Endothelial cell of umbilical vein (primary cell): Measurements from ENCODE around the gene TNFRSF1A. TPM values are rescaled to one million over a fixed set of nuclear protein-coding genes. Genes with fewer than 3 reads are reported as not detected.

Source experiments
- BruUV-seq: library from RNA; stranded (reverse); fragments of 400-500 nt; replicated peaks from 2 replicates; lab custom pipeline; 2021; lab: Mats Ljungman, UMichigan
- CTCF ChIA-PET: fragments of 300-600, 350-600 bp; sonication (Branson Sonifier 250); formaldehyde crosslinking; loops from one replicate; lab custom pipeline; 2021; ENCODE audit warnings: antibody characterized with exemption, inconsistent platforms; lab: Charles Lee
- POLR2A ChIA-PET: fragments of 300-600, 350-600 bp; sonication (Branson Sonifier 250); formaldehyde crosslinking; loops from one replicate; lab custom pipeline; 2021; ENCODE audit warnings: antibody characterized with exemption, inconsistent platforms; lab: Charles Lee
- DNase-seq: peaks from one replicate; pipeline ENCODE4 v3.0.0-alpha.2; 2011; ENCODE audit warnings: low read depth, low spot score
- FAIRE-seq: peaks from 2 replicates; lab custom pipeline; 2011; peaks lifted over from hg19 to GRCh38; lab: Jason Lieb, UNC
- H2AFZ ChIP-seq: 2 replicates; pipeline ENCODE4 v1.6.0; 2012; ENCODE audit warnings: low read depth, low read length, control low read depth, inconsistent platforms
- H3K27ac ChIP-seq: 2 replicates; pipeline ENCODE4 v1.5.1; 2011; ENCODE audit warnings: low read depth, mild to moderate bottlenecking, control low read depth, low read length, moderate library complexity; ENCODE audit not compliant: insufficient read depth
- H3K27me3 ChIP-seq, 2 experiments: 2 replicates each; pipeline versions ENCODE4 v1.6.0 to v1.6.1; 2011; ENCODE audit warnings: low read length in 2 of 2, mixed read lengths in 1 of 2; ENCODE audit not compliant: control insufficient read depth in 2 of 2, insufficient read depth in 2 of 2
- H3K36me3 ChIP-seq, 2 experiments: 2 replicates in 1 of 2; 3 replicates in 1 of 2; pipeline ENCODE4 v1.5.1; 2011; ENCODE audit warnings: low read length in 2 of 2, mild to moderate bottlenecking in 1 of 2, moderate library complexity in 1 of 2; ENCODE audit not compliant: control insufficient read depth in 2 of 2, insufficient read depth in 2 of 2; ENCODE audit errors: extremely low read depth in 1 of 2
- H3K4me1 ChIP-seq: 3 replicates; pipeline ENCODE4 v1.5.1; 2011; ENCODE audit warnings: mild to moderate bottlenecking, low read length; ENCODE audit not compliant: control insufficient read depth, insufficient read depth; ENCODE audit errors: extremely low read depth
- H3K4me2 ChIP-seq: 2 replicates; pipeline ENCODE4 v1.6.1; 2011; ENCODE audit warnings: low read length, control low read depth, mixed read lengths; ENCODE audit not compliant: insufficient read depth
- H3K4me3 ChIP-seq, 3 experiments: fragments of 200-600 bp in 1 of 3; sonication (generic), shearing (Covaris generic) in 1 of 3; replicated peaks in 1 of 3; 2 replicates each; pipeline ENCODE4 v1.5.1; 2011 to 2016; ENCODE audit warnings: control low read depth in 3 of 3, low read length in 3 of 3, mild to moderate bottlenecking in 2 of 3, inconsistent platforms in 1 of 3, low read depth in 1 of 3, moderate library complexity in 1 of 3; ENCODE audit not compliant: insufficient read depth in 1 of 3
- H3K79me2 ChIP-seq: 2 replicates; pipeline ENCODE4 v1.6.0; 2012; ENCODE audit warnings: low read length, inconsistent platforms; ENCODE audit not compliant: control insufficient read depth, insufficient read depth
- H3K9ac ChIP-seq: replicated peaks from 2 replicates; pipeline ENCODE3; 2011; ENCODE audit warnings: low read length, control low read depth; ENCODE audit not compliant: insufficient read depth; ENCODE audit errors: extremely low read depth
- H3K9me1 ChIP-seq: replicated peaks from 3 replicates; pipeline ENCODE4 v1.6.0; 2011; ENCODE audit warnings: mild to moderate bottlenecking, low read length; ENCODE audit not compliant: control insufficient read depth, insufficient read depth; ENCODE audit errors: extremely low read depth
- H3K9me3 ChIP-seq: replicated peaks from 2 replicates; pipeline ENCODE4 v1.5.1; 2012; ENCODE audit warnings: low read length, inconsistent platforms; ENCODE audit not compliant: control insufficient read depth, insufficient read depth
- H4K20me1 ChIP-seq: replicated peaks from 2 replicates; pipeline ENCODE3; 2011; ENCODE audit warnings: mild to moderate bottlenecking, low read length; ENCODE audit not compliant: control insufficient read depth, insufficient read depth; ENCODE audit errors: extremely low read depth
- CTCF ChIP-seq, 2 donors: IDR thresholded peaks; 1 replicate in 1 of 2; 2 replicates in 1 of 2; pipeline ENCODE4 v1.5.1; 2011; ENCODE audit warnings: low read length in 2 of 2, mild to moderate bottlenecking in 2 of 2, moderate library complexity in 2 of 2, control low read depth in 1 of 2, inconsistent platforms in 1 of 2, low read depth in 1 of 2; ENCODE audit not compliant: insufficient read depth in 1 of 2; ENCODE audit errors: extremely low read depth in 1 of 2
- EZH2 ChIP-seq: IDR thresholded peaks from 2 replicates; pipeline ENCODE4 v1.6.1; 2012; ENCODE audit warnings: borderline replicate concordance, low read depth, mild to moderate bottlenecking, moderate library complexity, low read length, inconsistent platforms; ENCODE audit not compliant: severe bottlenecking
- FOS ChIP-seq: IDR thresholded peaks from 2 replicates; pipeline ENCODE4 v1.6.1; 2011; ENCODE audit warnings: mild to moderate bottlenecking, low read length, moderate library complexity, borderline replicate concordance; ENCODE audit not compliant: insufficient read depth
- GATA2 ChIP-seq: IDR thresholded peaks from 2 replicates; pipeline ENCODE4 v1.7.0; 2011; ENCODE audit warnings: low read depth, mild to moderate bottlenecking, moderate library complexity, mixed read lengths, low read length; ENCODE audit not compliant: insufficient read length, insufficient read depth
- JUN ChIP-seq: IDR thresholded peaks from 2 replicates; pipeline ENCODE4 v1.6.1; 2011; ENCODE audit warnings: borderline replicate concordance, low read depth; ENCODE audit not compliant: insufficient read length, insufficient read depth
- MYC ChIP-seq: IDR thresholded peaks from one replicate; pipeline ENCODE4 v1.6.1; 2011; ENCODE audit warnings: mild to moderate bottlenecking, low read depth, low read length
- POLR2A ChIP-seq: IDR thresholded peaks from 2 replicates; pipeline ENCODE4 v1.6.1; 2012; ENCODE audit warnings: low read depth, mild to moderate bottlenecking, control low read depth, low read length
- POLR2AphosphoS5 ChIP-seq: IDR thresholded peaks from 2 replicates; pipeline ENCODE4 v1.6.1; 2012; ENCODE audit warnings: low read depth, mild to moderate bottlenecking, control low read depth, low read length, moderate library complexity; ENCODE audit not compliant: insufficient read depth
- dilution Hi-C: fragments of 300-500 bp; cut with MboI; formaldehyde crosslinking; loops from one replicate; pipeline ENCODE4 v1.15.0; 2019; ENCODE audit warnings: low sequenced_read_pairs; ENCODE audit not compliant: extremely low pct_ligation_motif_present
- intact Hi-C: fragments of 100-400 bp; cut with micrococcal nuclease; formaldehyde crosslinking; loops from one replicate; pipeline ENCODE4 v1.10.0; 2022
- polyA plus RNA-seq, 4 experiments: library from polyadenylated mRNA; depleted of rRNA in 3 of 4; stranded (reverse) in 3 of 4; unstranded in 1 of 4; fragments of >200 nt; gene quantifications; 2 replicates each; pipeline versions ENCODE4 v1.2.1 to v1.2.3, GENCODE V29; 2011 to 2012; ENCODE audit warnings: missing spikeins in 1 of 4
- total RNA-seq: library from RNA; stranded (reverse); gene quantifications from 2 replicates; pipeline ENCODE4 v1.2.3, GENCODE V29; 2021
- TF ChIP-seq, protein P1 (sequence below): IDR thresholded peaks from 2 replicates; pipeline ENCODE4 v1.6.1; 2011; ENCODE audit not compliant: insufficient read depth, insufficient read length

Gene TNFRSF1A
- total and polyA plus RNA-seq, 2 donors (not counting 3 experiments of a cell fraction or from before 2014, with no cell fraction given) = 86.5 to 98.2 TPM

- ChIA-PET POLR2A (no interaction called here), CTCF (interaction anchor here (0.7 kb wide), 1 partner anchor 29 kb away, joined by 3 read pairs; no protein-coding TSS in a partner anchor)
- DNase-seq (no peak), FAIRE-seq (no peak)
- no TSS peak for BruUV-seq
- no peaks in the 10 kb centered on the region for H3K79me2 ChIP-seq
- H3K4me1 ChIP-seq = peaks cover 17% of the 10 kb centered on the region
- H3K27me3 ChIP-seq = peaks cover 0 to 2% of the 10 kb centered on the region in 2 experiments
- no peak overlapping the region for H3K9ac ChIP-seq
- no peak overlapping the region for H3K27ac ChIP-seq
- no peaks in the 10 kb centered on the region for H3K9me1 ChIP-seq
- H3K9me3 ChIP-seq = no peaks in the 10 kb centered on the region
- intact Hi-C loops = no loop called here
- dilution Hi-C loops = no loop called here
- TF ChIP-seq POLR2AphosphoS5 (no peak), POLR2A (no peak), MYC (no peak), JUN (no peak), GATA2 (no peak), FOS (no peak), CTCF (IDR thresholded peaks at IDR 0.05; ENCODE audit: extremely low read depth in 1 of 2, insufficient read depth in 1 of 2, low read depth in 1 of 2, low read length in 2 of 2) (no peak), EZH2 (no peak)
- TF ChIP-seq, protein P1, sequence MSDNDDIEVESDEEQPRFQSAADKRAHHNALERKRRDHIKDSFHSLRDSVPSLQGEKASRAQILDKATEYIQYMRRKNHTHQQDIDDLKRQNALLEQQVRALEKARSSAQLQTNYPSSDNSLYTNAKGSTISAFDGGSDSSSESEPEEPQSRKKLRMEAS = no peak
- no peak overlapping the region for H3K4me2 ChIP-seq
- no peaks in the 10 kb centered on the region for H3K36me3 ChIP-seq
- H3K4me3 ChIP-seq = no peak overlapping the region
- no peaks in the 10 kb centered on the region for H4K20me1 ChIP-seq
- no peak overlapping the region for H2AFZ ChIP-seq
These were observed 17.0 kb upstream of the TNFRSF1A start for GRCh38 chr12:6358881-6359280.
